Caco-2 (cell line): Measurements from ENCODE around the gene FBLN1. TPM values are rescaled to one million over a fixed set of nuclear protein-coding genes. Genes with fewer than 3 reads are reported as not detected.
"Not testable (repeated sequence)": the region's sequence is repeated elsewhere in the genome, so short reads cannot be mapped to it uniquely, and the experiment has no call there.

ENCODE experiments used
- BruUV-seq: library from RNA; stranded (reverse); fragments of 400-500 nt; replicated peaks from 2 replicates; lab custom pipeline; 2021; lab: Mats Ljungman, UMichigan
- CTCF ChIA-PET: fragments of 300-600 bp; sonication (Branson Sonifier 250); formaldehyde crosslinking; loops from one replicate; lab custom pipeline; 2022; ENCODE audit warnings: antibody characterized with exemption; lab: Charles Lee
- POLR2A ChIA-PET: fragments of 300-600 bp; sonication (Branson Sonifier 250); formaldehyde crosslinking; loops from one replicate; lab custom pipeline; 2022; ENCODE audit warnings: antibody characterized with exemption; lab: Charles Lee
- DNase-seq, 2 experiments: peaks; one replicate each; pipeline versions ENCODE4 v3.0.0 to v3.0.0-alpha.2; 2020 to 2022
- H3K27me3 ChIP-seq: replicated peaks from 2 replicates; pipeline ENCODE4 v1.6.0; 2011; ENCODE audit warnings: low read length; ENCODE audit not compliant: control insufficient read depth, insufficient read depth
- H3K36me3 ChIP-seq: 2 replicates; pipeline ENCODE4 v1.5.1; 2011; ENCODE audit warnings: low read length; ENCODE audit not compliant: control insufficient read depth, insufficient read depth
- H3K4me1 ChIP-seq: fragments of 250-450 bp; sonication (Bioruptor Pico); 2 replicates; pipeline ENCODE4 v1.5.1; 2020; ENCODE audit warnings: mild to moderate bottlenecking
- H3K4me3 ChIP-seq: 2 replicates; pipeline ENCODE4 v1.5.1; 2011; ENCODE audit warnings: low read depth, mild to moderate bottlenecking, control low read depth, low read length
- H3K9me3 ChIP-seq: fragments of 250-450 bp; sonication (Bioruptor Pico); 2 replicates; pipeline ENCODE4 v1.5.1; 2020; ENCODE audit warnings: mild to moderate bottlenecking, moderate library complexity
- H3K27ac Mint-ChIP-seq: one replicate; pipeline ENCODE4 v1.8.0; 2022; ENCODE audit warnings: mixed read lengths; ENCODE audit not compliant: unreplicated experiment
- H3K27me3 Mint-ChIP-seq: one replicate; pipeline ENCODE4 v1.8.0; 2022; ENCODE audit warnings: mixed read lengths; ENCODE audit not compliant: insufficient read depth, unreplicated experiment
- H3K36me3 Mint-ChIP-seq: one replicate; pipeline ENCODE4 v1.8.0; 2022; ENCODE audit warnings: mild to moderate bottlenecking, mixed read lengths; ENCODE audit not compliant: insufficient read depth, unreplicated experiment
- H3K4me1 Mint-ChIP-seq: one replicate; pipeline ENCODE4 v1.8.0; 2022; ENCODE audit warnings: low read depth, mixed read lengths; ENCODE audit not compliant: unreplicated experiment
- H3K4me3 Mint-ChIP-seq: one replicate; pipeline ENCODE4 v1.8.0; 2022; ENCODE audit warnings: mild to moderate bottlenecking, moderate library complexity, mixed read lengths; ENCODE audit not compliant: unreplicated experiment
- H3K9me3 Mint-ChIP-seq: one replicate; pipeline ENCODE4 v1.8.0; 2022; ENCODE audit warnings: mixed read lengths; ENCODE audit not compliant: unreplicated experiment
- CTCF ChIP-seq, 2 experiments: fragments of 200-600 bp in 1 of 2; IDR thresholded peaks; 1 replicate in 1 of 2; 2 replicates in 1 of 2; pipeline versions ENCODE4 v1.5.1 to v1.8.0; 2011 to 2022; ENCODE audit warnings: antibody characterized with exemption in 1 of 2, control low read depth in 1 of 2, inconsistent platforms in 1 of 2, low read depth in 1 of 2, low read length in 1 of 2, mild to moderate bottlenecking in 1 of 2, moderate library complexity in 1 of 2; ENCODE audit not compliant: insufficient read depth in 1 of 2, severe bottlenecking in 1 of 2, unreplicated experiment in 1 of 2
- intact Hi-C: fragments of 100-400 bp; cut with micrococcal nuclease; formaldehyde crosslinking; loops from one replicate; pipeline ENCODE4 v1.10.0; 2022; ENCODE audit not compliant: unreplicated experiment
- total RNA-seq: library from RNA; stranded (reverse); gene quantifications from 2 replicates; pipeline ENCODE4 v1.2.3, GENCODE V29; 2022

The FBLN1 gene
- total RNA-seq, 1 experiment from 2014 or later, result 519 TPM

GRCh38 chr22:45554861-45555260 lies 52.2 kb downstream of the FBLN1 start:
- Mint-ChIP-seq H3K36me3 (peaks cover 97% of the 10 kb centered on the region), H3K27ac (no peak overlapping the region), H3K4me1 (no peaks in the 10 kb centered on the region), H3K4me3 (no peak overlapping the region), H3K9me3 (peaks cover 9% of the 10 kb centered on the region), H3K27me3 (no peaks in the 10 kb centered on the region)
- H3K36me3 ChIP-seq, result peaks cover 10% of the 10 kb centered on the region
- ChIA-PET CTCF (no interaction called here), POLR2A (no interaction called here)
- H3K9me3 ChIP-seq, result 0 out of 2 replicates have a peak, but pooled peaks cover 6% of the 10 kb centered on the region
- TF ChIP-seq CTCF (IDR thresholded peaks at IDR 0.05; ENCODE audit: insufficient read depth in 1 of 2, low read depth in 1 of 2, low read length in 1 of 2, severe bottlenecking in 1 of 2, unreplicated experiment in 1 of 2), result no peak
- no peaks in the 10 kb centered on the region for H3K27me3 ChIP-seq
- H3K4me3 ChIP-seq, result no peak overlapping the region
- H3K4me1 ChIP-seq, result peaks cover 4% of the 10 kb centered on the region; the same call in 1 of the 2 replicates
- BruUV-seq, result no TSS peak
- DNase-seq, result no peak
- intact Hi-C loops, result loop anchor here (5.0 kb wide), 1 partner anchor 113 kb away; no protein-coding TSS in a partner anchor

- peaks cover 97% of the 10 kb centered on the region for H3K36me3 Mint-ChIP-seq
These were observed 55.2 kb downstream of the FBLN1 start for GRCh38 chr22:45557926-45558325.

GRCh38 chr22:45560092-45560491 lies 57.4 kb downstream of the FBLN1 start:
- DNase-seq, POLR2A ChIA-PET, H3K27me3 ChIP-seq, CTCF ChIA-PET, H3K4me1 Mint-ChIP-seq, H3K27ac Mint-ChIP-seq, intact Hi-C loops, H3K4me1 ChIP-seq, H3K36me3 ChIP-seq, H3K27me3 Mint-ChIP-seq, H3K4me3 Mint-ChIP-seq, BruUV-seq, H3K4me3 ChIP-seq, H3K9me3 ChIP-seq: not testable (repeated sequence)
- Mint-ChIP-seq H3K9me3 (peaks cover 20% of the 10 kb centered on the region), H3K36me3 (peaks cover 88% of the 10 kb centered on the region)

More at GRCh38 chr22:45557926-45558325, 55.2 kb downstream of the FBLN1 start:
- H3K9me3 Mint-ChIP-seq, result peaks cover 20% of the 10 kb centered on the region
- POLR2A ChIA-PET, H3K9me3 ChIP-seq, CTCF ChIA-PET, H3K4me3 Mint-ChIP-seq, H3K4me1 ChIP-seq, H3K4me1 Mint-ChIP-seq, H3K27ac Mint-ChIP-seq, H3K27me3 Mint-ChIP-seq, H3K36me3 ChIP-seq, H3K4me3 ChIP-seq, BruUV-seq, H3K27me3 ChIP-seq, intact Hi-C loops, DNase-seq: not testable (repeated sequence)

DNA sequence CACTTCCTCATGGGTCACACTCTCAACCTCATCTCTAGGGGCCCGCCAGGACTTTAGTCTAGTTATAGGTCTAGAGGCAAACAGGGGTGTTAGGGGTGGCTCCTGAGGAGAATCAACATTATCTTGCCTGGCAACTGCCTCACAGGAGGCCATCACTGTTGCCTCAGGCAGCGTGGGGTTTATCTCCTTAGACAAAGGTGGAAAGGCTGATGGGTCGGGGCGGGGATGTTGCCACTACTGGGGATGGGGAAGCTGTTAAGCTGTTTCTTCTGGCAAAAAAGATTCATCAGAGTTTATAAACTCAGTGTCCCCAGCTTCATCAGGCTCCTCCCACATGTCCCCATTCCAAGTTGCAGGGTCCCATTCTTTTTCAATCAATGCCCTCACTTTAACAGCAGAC lies 58.1 kb downstream of the FBLN1 start:
- peaks cover 87% of the 10 kb centered on the region for H3K36me3 Mint-ChIP-seq
- POLR2A ChIA-PET, BruUV-seq, intact Hi-C loops, CTCF ChIA-PET, H3K4me1 ChIP-seq, H3K27me3 ChIP-seq, H3K4me1 Mint-ChIP-seq, DNase-seq, H3K4me3 Mint-ChIP-seq, H3K36me3 ChIP-seq, H3K9me3 ChIP-seq, H3K4me3 ChIP-seq, H3K27me3 Mint-ChIP-seq, H3K27ac Mint-ChIP-seq: not testable (repeated sequence)
- H3K9me3 Mint-ChIP-seq, result peaks cover 20% of the 10 kb centered on the region
